NB4 (cell line): ENCODE data around the gene SNX9.

ENCODE experiments used
- POLR2A ChIP-seq: IDR thresholded peaks from 2 replicates; pipeline ENCODE4 v1.6.1; 2011; ENCODE audit warnings: mild to moderate bottlenecking; ENCODE audit not compliant: insufficient read length; ENCODE audit errors: extremely low read depth
- TF ChIP-seq, protein P1 (sequence below): IDR thresholded peaks from one replicate; pipeline ENCODE4 v1.5.1; 2012; ENCODE audit warnings: low read depth, low read length

GRCh38 chr6:157904999-157905398, 82.0 kb downstream of the SNX9 start:
- TF ChIP-seq, protein P1, sequence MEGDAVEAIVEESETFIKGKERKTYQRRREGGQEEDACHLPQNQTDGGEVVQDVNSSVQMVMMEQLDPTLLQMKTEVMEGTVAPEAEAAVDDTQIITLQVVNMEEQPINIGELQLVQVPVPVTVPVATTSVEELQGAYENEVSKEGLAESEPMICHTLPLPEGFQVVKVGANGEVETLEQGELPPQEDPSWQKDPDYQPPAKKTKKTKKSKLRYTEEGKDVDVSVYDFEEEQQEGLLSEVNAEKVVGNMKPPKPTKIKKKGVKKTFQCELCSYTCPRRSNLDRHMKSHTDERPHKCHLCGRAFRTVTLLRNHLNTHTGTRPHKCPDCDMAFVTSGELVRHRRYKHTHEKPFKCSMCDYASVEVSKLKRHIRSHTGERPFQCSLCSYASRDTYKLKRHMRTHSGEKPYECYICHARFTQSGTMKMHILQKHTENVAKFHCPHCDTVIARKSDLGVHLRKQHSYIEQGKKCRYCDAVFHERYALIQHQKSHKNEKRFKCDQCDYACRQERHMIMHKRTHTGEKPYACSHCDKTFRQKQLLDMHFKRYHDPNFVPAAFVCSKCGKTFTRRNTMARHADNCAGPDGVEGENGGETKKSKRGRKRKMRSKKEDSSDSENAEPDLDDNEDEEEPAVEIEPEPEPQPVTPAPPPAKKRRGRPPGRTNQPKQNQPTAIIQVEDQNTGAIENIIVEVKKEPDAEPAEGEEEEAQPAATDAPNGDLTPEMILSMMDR: no peak
- TF ChIP-seq POLR2A: no peak
